H1 (cell line): ENCODE data around the gene TNFAIP1.

Source experiments
- EZH2 ChIP-seq: fragments of 200-600 bp; sonication (generic); IDR thresholded peaks from 2 replicates; pipeline ENCODE4 v1.7.1; 2012; ENCODE audit warnings: low read depth, mild to moderate bottlenecking, moderate library complexity, low read length, inconsistent platforms; ENCODE audit not compliant: severe bottlenecking
- HDAC2 ChIP-seq, 2 experiments: fragments of 300-600 bp in 1 of 2; sonication (generic) in 1 of 2; IDR thresholded peaks; 2 replicates each; pipeline ENCODE4 v1.6.1; 2011 to 2012; ENCODE audit warnings: low read depth in 2 of 2, low read length in 2 of 2, mild to moderate bottlenecking in 2 of 2, moderate library complexity in 2 of 2, borderline replicate concordance in 1 of 2, inconsistent platforms in 1 of 2
- MAX ChIP-seq: IDR thresholded peaks from 2 replicates; pipeline ENCODE4 v1.6.1; 2012; ENCODE audit warnings: inconsistent platforms
- RFX5 ChIP-seq: IDR thresholded peaks from 2 replicates; pipeline ENCODE4 v1.6.1; 2011; ENCODE audit warnings: low read depth, low read length, improper control_type of control experiment, borderline replicate concordance
- RXRA ChIP-seq: IDR thresholded peaks from 2 replicates; pipeline ENCODE4 v1.6.1; 2011; ENCODE audit warnings: low read depth, mild to moderate bottlenecking, low read length, moderate library complexity; ENCODE audit not compliant: insufficient read depth
- YY1 ChIP-seq: IDR thresholded peaks from 2 replicates; pipeline ENCODE4 v1.6.1; 2011; ENCODE audit warnings: low read depth, mild to moderate bottlenecking, low read length
- TF ChIP-seq, protein P1 (sequence below), 3 experiments: IDR thresholded peaks; 1 replicate in 2 of 3; 2 replicates in 1 of 3; pipeline versions ENCODE4 v1.5.1 to v1.6.1; 2011; ENCODE audit warnings: low read length in 3 of 3, mild to moderate bottlenecking in 3 of 3, inconsistent platforms in 2 of 3, low read depth in 1 of 3, moderate library complexity in 1 of 3; ENCODE audit not compliant: insufficient read depth in 1 of 3; ENCODE audit errors: control extremely low read depth in 1 of 3
- TF ChIP-seq, protein P2 (sequence below): IDR thresholded peaks from 2 replicates; pipeline ENCODE4 v1.6.1; 2012; ENCODE audit warnings: inconsistent platforms

GRCh38 chr17:28291780-28292330 lies 43.7 kb upstream of the TNFAIP1 start:
- TF ChIP-seq, protein P1, sequence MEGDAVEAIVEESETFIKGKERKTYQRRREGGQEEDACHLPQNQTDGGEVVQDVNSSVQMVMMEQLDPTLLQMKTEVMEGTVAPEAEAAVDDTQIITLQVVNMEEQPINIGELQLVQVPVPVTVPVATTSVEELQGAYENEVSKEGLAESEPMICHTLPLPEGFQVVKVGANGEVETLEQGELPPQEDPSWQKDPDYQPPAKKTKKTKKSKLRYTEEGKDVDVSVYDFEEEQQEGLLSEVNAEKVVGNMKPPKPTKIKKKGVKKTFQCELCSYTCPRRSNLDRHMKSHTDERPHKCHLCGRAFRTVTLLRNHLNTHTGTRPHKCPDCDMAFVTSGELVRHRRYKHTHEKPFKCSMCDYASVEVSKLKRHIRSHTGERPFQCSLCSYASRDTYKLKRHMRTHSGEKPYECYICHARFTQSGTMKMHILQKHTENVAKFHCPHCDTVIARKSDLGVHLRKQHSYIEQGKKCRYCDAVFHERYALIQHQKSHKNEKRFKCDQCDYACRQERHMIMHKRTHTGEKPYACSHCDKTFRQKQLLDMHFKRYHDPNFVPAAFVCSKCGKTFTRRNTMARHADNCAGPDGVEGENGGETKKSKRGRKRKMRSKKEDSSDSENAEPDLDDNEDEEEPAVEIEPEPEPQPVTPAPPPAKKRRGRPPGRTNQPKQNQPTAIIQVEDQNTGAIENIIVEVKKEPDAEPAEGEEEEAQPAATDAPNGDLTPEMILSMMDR (IDR thresholded peaks at IDR 0.05; ENCODE audit: control extremely low read depth in 1 of 3, insufficient read depth in 1 of 3, low read depth in 1 of 3, low read length in 3 of 3), result no peak
- TF ChIP-seq RXRA (no peak), MAX (no peak), EZH2 (no peak), RFX5 (no peak), YY1 (no peak), HDAC2 (IDR thresholded peaks at IDR 0.05; ENCODE audit: borderline replicate concordance in 1 of 2, low read depth in 2 of 2, low read length in 2 of 2) (no peak)
- TF ChIP-seq, protein P2, sequence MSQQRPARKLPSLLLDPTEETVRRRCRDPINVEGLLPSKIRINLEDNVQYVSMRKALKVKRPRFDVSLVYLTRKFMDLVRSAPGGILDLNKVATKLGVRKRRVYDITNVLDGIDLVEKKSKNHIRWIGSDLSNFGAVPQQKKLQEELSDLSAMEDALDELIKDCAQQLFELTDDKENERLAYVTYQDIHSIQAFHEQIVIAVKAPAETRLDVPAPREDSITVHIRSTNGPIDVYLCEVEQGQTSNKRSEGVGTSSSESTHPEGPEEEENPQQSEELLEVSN, result no peak
